Osteoblast (primary cell): Measurements from ENCODE around the gene TOMM70. TPM values are rescaled to one million over a fixed set of nuclear protein-coding genes. Genes with fewer than 3 reads are reported as not detected.

ENCODE experiments used
- DNase-seq: peaks from one replicate; pipeline ENCODE4 v3.0.0; 2011; ENCODE audit warnings: low spot score, mixed read lengths; ENCODE audit not compliant: insufficient read length; ENCODE audit errors: missing footprints
- H2AFZ ChIP-seq: 2 replicates; pipeline ENCODE4 v1.6.0; 2011; ENCODE audit warnings: mild to moderate bottlenecking, low read length
- H3K27ac ChIP-seq: 2 replicates; pipeline ENCODE4 v1.5.1; 2011; ENCODE audit warnings: mild to moderate bottlenecking, low read depth, low read length, moderate library complexity
- H3K27me3 ChIP-seq: 2 replicates; pipeline ENCODE4 v1.6.0; 2012; ENCODE audit warnings: mild to moderate bottlenecking, control low read depth, inconsistent platforms, low read length, moderate library complexity; ENCODE audit not compliant: insufficient read depth
- H3K36me3 ChIP-seq: 2 replicates; pipeline ENCODE4 v1.5.1; 2011; ENCODE audit warnings: mild to moderate bottlenecking, low read length, control low read depth, moderate library complexity; ENCODE audit not compliant: insufficient read depth
- H3K4me1 ChIP-seq: 2 replicates; pipeline ENCODE4 v1.5.1; 2011; ENCODE audit warnings: mild to moderate bottlenecking, low read length, control low read depth, moderate library complexity; ENCODE audit not compliant: insufficient read depth
- H3K4me2 ChIP-seq: 2 replicates; pipeline ENCODE4 v1.6.0; 2011; ENCODE audit warnings: mild to moderate bottlenecking, low read length; ENCODE audit not compliant: insufficient read depth
- H3K4me3 ChIP-seq: fragments of 200-600 bp; sonication (generic); 3 replicates; pipeline ENCODE4 v1.5.1; 2012; ENCODE audit warnings: mild to moderate bottlenecking, low read length, inconsistent platforms; ENCODE audit not compliant: insufficient read depth
- H3K79me2 ChIP-seq: 2 replicates; pipeline ENCODE4 v1.6.0; 2012; ENCODE audit warnings: mild to moderate bottlenecking, low read length, control low read depth, inconsistent platforms; ENCODE audit not compliant: insufficient read depth
- H3K9me3 ChIP-seq: 2 replicates; pipeline ENCODE4 v1.5.1; 2011; ENCODE audit warnings: low read depth, low read length, control low read depth
- H4K20me1 ChIP-seq: 2 replicates; pipeline ENCODE4 v1.6.0; 2012; ENCODE audit warnings: mild to moderate bottlenecking, low read length, control low read depth; ENCODE audit not compliant: insufficient read depth
- total RNA-seq: library from RNA; depleted of rRNA; stranded (reverse); fragments of >200 nt; gene quantifications from 2 replicates; pipeline ENCODE4 v1.2.3, GENCODE V29; 2012
- TF ChIP-seq, protein P1 (sequence below): IDR thresholded peaks from 2 replicates; pipeline ENCODE4 v1.5.1; 2011; ENCODE audit warnings: mild to moderate bottlenecking, low read depth, low read length, moderate library complexity; ENCODE audit errors: extremely low read depth

The TOMM70 gene
- total RNA-seq, 1 donor, result 52.5 TPM

DNA sequence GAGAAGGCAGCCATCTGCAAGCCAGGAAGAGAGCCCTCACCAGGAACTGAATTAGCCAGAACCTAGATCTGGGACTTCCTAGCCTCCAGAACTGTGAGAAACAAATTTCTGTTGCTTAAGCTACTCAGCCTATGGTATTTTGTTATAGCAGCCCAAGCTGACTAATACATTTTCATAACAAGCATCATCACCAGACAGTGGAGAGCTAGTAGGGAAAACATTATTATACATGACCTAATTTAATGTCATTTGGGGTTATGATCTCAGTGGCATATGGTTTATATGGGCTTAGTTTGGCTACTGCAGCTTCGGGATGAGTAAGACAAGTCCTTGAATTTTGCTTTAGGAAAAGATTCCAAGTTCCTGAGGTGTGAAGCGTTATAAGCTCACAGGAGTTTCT is 36.1 kb upstream of the TOMM70 start:
- Histone ChIP-seq H3K79me2 (no peaks in the 10 kb centered on the region), H2AFZ (no peak overlapping the region), H4K20me1 (no peaks in the 10 kb centered on the region), H3K4me3 (no peak overlapping the region), H3K27ac (no peak overlapping the region), H3K4me2 (no peak overlapping the region), H3K9me3 (no peaks in the 10 kb centered on the region), H3K27me3 (no peaks in the 10 kb centered on the region), H3K4me1 (no peaks in the 10 kb centered on the region), H3K36me3 (no peaks in the 10 kb centered on the region)
- peak; percentile 22 for DNase-seq
- TF ChIP-seq, protein P1, sequence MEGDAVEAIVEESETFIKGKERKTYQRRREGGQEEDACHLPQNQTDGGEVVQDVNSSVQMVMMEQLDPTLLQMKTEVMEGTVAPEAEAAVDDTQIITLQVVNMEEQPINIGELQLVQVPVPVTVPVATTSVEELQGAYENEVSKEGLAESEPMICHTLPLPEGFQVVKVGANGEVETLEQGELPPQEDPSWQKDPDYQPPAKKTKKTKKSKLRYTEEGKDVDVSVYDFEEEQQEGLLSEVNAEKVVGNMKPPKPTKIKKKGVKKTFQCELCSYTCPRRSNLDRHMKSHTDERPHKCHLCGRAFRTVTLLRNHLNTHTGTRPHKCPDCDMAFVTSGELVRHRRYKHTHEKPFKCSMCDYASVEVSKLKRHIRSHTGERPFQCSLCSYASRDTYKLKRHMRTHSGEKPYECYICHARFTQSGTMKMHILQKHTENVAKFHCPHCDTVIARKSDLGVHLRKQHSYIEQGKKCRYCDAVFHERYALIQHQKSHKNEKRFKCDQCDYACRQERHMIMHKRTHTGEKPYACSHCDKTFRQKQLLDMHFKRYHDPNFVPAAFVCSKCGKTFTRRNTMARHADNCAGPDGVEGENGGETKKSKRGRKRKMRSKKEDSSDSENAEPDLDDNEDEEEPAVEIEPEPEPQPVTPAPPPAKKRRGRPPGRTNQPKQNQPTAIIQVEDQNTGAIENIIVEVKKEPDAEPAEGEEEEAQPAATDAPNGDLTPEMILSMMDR, result no peak

DNA sequence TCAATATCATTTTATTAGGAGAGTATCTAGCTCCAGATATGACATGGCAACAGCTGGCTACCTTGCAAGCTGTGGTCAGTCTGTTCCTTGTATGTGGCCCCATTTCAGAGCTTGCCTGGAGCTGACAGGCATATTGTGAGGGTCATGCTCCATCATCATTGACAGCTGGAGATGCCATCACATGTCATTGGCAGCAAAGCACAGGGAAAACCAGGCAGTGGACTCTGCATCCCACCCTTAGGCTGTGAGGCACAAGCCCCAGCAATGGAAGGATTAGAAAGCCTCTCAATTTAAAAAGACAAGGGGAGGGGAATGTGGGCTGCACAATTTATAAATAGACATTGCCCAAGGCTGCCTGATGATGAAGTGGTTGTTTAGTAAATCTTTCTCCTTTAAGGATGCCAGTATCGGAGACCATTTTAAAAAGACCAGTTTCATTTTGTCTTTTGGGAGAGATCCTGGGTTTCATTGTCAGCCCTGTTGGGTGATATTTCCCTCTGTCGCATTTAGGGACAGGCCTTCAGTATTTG is 28.4 kb upstream of the TOMM70 start:
- TF ChIP-seq, protein P1, result no peak
- no peaks in the 10 kb centered on the region for H3K4me1 ChIP-seq
- no peak overlapping the region for H3K27ac ChIP-seq
- H3K79me2 ChIP-seq, result no peaks in the 10 kb centered on the region
- H3K4me3 ChIP-seq, result no peak overlapping the region
- peaks cover 4% of the 10 kb centered on the region for H4K20me1 ChIP-seq
- no peaks in the 10 kb centered on the region for H3K36me3 ChIP-seq
- no peaks in the 10 kb centered on the region for H3K27me3 ChIP-seq
- no peak overlapping the region for H2AFZ ChIP-seq
- DNase-seq, result no peak
- no peaks in the 10 kb centered on the region for H3K9me3 ChIP-seq
- H3K4me2 ChIP-seq, result no peak overlapping the region

DNA sequence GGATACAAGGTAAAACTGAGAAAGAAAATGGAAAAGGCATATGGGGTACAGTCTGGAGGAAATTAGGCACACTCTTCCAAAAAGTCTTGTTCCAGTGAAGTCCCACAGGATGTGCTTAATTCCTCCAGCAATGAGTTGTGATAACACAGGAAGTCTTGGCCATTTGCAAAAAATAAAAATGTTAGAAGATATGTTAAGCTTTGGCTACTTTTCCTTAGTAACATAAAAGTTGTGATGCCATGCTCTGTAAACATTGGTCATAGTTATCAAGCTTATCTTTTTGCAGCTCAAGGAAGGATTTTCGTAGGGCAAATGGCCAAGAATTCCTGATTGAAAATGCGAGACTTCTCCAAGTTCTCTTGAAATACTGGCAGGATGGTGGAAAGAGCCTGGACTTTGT is 26.8 kb upstream of the TOMM70 start:
- H3K36me3 ChIP-seq, result no peaks in the 10 kb centered on the region
- no peak for DNase-seq

DNA sequence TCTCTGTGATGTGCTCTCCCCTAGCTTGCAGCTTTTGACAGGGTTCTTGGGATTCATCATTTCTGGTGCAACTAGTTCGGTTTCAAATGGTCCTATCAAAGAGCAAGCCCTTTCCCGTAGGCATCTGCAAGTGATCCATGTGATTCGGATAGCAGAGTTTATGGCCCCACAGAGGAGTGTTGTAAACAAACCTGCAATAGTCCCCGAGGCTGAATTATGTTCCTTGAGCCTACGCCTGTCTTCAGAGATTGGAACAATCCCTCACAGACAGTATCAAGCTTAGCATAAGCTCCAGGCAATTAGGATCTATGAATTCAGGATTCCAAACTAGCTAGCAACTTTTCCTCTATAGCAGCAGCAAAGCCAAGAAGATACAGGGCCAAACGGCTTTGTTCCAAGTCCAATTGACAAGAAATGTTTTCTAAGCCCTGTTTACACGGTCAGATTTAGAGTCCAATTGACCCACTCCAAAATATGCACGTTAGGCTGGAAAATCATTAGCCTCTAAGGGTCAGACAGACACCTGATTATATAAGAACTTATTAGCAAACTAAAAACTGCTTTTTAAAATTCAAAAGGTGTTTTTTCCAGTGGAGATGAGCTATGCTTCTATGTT is 25.3 kb upstream of the TOMM70 start:
- peaks cover 4% of the 10 kb centered on the region for H4K20me1 ChIP-seq

More for the DNA sequence above, 26.8 kb upstream of the TOMM70 start:
- H3K9me3 ChIP-seq, result no peaks in the 10 kb centered on the region
- H3K4me2 ChIP-seq, result no peak overlapping the region
- H3K27ac ChIP-seq, result no peak overlapping the region
- H3K79me2 ChIP-seq, result no peaks in the 10 kb centered on the region
- H3K4me3 ChIP-seq, result no peak overlapping the region
- TF ChIP-seq, protein P1, result no peak
- H3K27me3 ChIP-seq, result no peaks in the 10 kb centered on the region
- H2AFZ ChIP-seq, result no peak overlapping the region
- peaks cover 4% of the 10 kb centered on the region for H4K20me1 ChIP-seq
- no peaks in the 10 kb centered on the region for H3K4me1 ChIP-seq

More for the DNA sequence above, 25.3 kb upstream of the TOMM70 start:
- Histone ChIP-seq H3K27me3 (no peaks in the 10 kb centered on the region), H3K27ac (no peak overlapping the region), H3K9me3 (no peaks in the 10 kb centered on the region), H3K79me2 (no peaks in the 10 kb centered on the region), H3K4me3 (no peak overlapping the region), H3K4me2 (no peak overlapping the region), H3K4me1 (no peaks in the 10 kb centered on the region), H2AFZ (no peak overlapping the region), H3K36me3 (no peaks in the 10 kb centered on the region)
- no peak for DNase-seq
- TF ChIP-seq, protein P1, result no peak
